NB4 (cell line): ENCODE measurements around the gene TSHZ2.

Source experiments
- POLR2A ChIP-seq: IDR thresholded peaks from 2 replicates; pipeline ENCODE4 v1.6.1; 2011; ENCODE audit warnings: mild to moderate bottlenecking; ENCODE audit not compliant: insufficient read length; ENCODE audit errors: extremely low read depth
- TF ChIP-seq, protein P1 (sequence below): IDR thresholded peaks from one replicate; pipeline ENCODE4 v1.5.1; 2012; ENCODE audit warnings: low read depth, low read length

DNA sequence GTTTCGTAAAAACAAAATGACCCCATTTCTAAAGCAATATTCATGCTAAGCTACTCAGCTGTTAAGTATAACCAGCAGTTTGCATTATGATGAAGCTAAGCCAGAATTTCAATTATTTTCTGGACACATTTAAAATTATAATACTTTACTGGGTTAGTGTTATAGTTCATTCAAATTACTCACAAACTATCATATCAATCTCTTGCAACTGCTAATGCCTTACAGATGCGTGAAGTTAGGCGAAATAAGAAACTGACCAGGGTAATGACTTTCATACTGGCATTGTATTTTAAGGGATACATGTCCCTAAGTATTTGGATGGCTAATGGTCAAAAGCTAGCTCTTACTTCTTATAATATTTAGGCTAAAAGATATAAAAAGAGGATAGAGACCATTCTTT is 249.6 kb downstream of the TSHZ2 start:
- no peak for TF ChIP-seq POLR2A
- TF ChIP-seq, protein P1, sequence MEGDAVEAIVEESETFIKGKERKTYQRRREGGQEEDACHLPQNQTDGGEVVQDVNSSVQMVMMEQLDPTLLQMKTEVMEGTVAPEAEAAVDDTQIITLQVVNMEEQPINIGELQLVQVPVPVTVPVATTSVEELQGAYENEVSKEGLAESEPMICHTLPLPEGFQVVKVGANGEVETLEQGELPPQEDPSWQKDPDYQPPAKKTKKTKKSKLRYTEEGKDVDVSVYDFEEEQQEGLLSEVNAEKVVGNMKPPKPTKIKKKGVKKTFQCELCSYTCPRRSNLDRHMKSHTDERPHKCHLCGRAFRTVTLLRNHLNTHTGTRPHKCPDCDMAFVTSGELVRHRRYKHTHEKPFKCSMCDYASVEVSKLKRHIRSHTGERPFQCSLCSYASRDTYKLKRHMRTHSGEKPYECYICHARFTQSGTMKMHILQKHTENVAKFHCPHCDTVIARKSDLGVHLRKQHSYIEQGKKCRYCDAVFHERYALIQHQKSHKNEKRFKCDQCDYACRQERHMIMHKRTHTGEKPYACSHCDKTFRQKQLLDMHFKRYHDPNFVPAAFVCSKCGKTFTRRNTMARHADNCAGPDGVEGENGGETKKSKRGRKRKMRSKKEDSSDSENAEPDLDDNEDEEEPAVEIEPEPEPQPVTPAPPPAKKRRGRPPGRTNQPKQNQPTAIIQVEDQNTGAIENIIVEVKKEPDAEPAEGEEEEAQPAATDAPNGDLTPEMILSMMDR, result no peak
